GM19463 (cell line): ENCODE data around the gene ZBBX.

Experiments
- ATAC-seq: cut with Tn5 transposase; IDR thresholded peaks from one replicate; pipeline ENCODE4 v1.9.1; 2021; ENCODE audit warnings: mild to moderate bottlenecking, moderate library complexity; ENCODE audit not compliant: unreplicated experiment

The ZBBX gene

DNA sequence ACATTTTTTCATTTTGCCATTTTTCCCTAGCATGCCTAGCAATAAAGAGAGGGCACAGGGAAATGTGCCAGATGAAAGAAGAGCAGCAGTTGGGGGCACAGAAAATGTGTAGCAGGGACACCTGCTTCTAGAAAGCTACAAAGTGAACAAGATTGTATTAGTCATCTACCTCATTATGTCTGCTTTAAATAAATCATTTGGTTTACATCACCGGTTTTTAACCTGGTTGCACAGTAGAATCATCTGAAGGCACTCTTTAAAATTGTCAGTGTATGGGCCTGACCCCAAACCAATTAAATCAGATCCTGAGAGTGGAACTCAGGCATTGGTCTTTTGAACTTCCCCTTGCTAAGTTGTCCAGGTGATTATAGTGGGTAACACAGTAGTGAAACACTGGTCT is 73.8 kb downstream of the ZBBX start:
- no peak for ATAC-seq

DNA sequence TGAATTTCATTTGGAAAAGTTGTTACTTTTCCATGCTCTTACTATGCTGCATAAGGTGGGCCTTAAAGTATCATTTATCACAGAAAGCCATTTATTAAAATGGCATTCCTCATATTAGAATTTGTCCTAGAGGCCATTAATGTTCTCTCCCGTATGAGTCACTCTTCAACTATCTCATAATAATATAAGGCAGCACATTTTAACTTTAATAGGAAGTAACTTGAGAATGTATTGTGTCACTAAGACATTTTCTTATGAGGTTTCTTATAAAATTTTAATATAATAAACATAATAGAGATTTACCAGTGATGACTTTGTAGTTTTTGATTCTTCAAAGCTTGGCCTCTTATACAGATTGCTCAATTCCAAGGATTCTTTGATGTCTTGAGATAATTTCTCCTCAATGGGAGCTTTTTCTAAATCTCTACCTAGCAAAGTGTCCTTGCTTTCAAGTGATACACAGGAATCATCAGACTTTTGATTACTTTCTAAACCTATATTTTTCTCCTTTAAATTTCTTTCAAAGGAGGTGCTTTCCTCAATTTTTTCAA is 74.7 kb downstream of the ZBBX start:
- ATAC-seq = no peak

DNA sequence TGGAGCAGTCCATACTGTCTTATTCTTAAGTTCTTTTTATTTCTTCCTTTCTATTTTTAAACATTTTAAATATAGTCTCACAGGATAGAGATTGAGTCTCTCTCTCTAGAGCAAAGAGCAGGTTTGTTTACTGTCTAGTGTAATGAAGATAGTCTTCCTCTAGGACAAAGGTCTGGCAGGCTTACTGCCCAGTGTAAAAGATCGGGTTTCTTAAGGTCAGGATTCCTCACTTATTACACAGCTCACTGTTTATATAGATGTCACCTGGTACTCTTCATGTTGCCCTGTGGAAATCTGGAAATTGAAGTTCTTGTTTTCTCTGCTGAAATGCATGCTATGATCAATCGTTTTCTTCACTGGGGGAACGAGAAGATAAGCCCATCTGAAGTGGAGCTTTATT is 76.0 kb downstream of the ZBBX start:
- ATAC-seq = no peak

DNA sequence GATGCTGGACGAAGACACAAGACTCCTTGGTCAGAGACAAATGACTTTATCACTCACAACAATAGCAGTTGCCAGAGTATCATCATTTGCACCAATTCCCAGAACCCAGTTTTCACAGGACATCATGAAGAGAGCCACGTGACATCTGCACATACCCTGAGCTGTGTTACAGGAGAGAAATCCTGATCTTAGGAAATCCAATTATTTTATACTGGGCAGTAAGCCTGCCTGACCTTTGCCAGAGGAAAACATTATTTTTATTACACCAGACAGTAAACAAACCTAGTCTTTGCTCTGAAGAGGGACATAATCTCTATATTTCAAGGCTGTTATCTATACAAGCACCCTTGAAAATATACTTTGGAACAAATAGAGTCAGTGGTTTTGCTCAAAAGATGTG is 77.4 kb downstream of the ZBBX start:
- no peak for ATAC-seq

DNA sequence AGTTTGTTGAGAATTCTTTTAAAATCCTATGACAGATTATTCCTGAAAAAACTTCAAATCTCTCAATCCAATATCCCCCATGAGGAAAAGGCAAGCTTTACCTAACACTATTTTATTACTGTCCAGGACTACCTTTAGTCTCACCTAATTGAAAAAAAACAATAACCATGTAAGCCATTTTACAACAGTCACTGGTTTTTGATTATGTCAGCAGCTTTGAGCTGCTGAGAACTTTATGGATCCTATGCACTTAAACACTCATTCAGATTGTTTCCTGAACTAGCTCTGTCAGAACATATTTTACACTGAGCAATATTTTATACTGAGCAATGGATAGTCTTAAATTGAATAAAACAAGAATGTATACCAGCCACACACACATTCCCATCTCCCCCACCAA is 79.9 kb downstream of the ZBBX start:
- no peak for ATAC-seq

DNA sequence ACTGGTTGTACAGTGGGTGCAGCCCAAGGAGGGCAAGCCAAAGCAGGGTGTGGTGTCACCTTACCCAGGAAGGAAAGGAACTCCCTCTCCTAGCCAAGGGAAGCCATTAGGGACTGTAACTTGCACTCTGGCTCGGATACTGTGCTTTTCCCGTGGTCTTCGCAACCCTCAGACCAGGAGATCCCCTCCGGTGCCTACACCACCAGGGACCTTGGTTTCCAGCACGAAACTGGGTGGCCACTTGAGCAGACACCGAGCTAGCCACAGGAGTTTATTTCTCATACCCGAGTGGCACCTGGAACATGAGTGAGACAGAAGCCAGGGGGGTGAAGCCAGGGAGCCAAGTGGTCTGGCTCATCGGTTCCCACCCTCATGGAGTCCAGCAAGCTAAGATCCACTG is 90.7 kb downstream of the ZBBX start:
- no peak for ATAC-seq

DNA sequence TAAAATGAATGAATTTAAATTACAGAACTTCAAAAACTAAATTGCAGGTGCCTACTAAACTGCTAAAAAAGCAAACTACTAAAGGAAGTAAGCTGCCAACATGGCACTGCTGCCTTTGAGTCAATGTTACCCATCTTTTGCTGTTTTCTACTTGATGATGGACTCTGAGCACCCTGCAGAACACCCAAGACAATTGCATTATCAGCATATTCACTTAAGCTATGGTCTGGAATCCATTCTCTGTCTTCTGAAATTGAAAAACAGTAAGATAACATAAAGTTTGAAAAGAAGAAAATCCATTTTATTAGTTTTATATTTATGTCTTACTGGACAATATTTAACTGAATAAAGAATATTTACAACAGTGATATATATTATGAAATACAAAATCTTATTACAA is 91.4 kb downstream of the ZBBX start:
- ATAC-seq = no peak

DNA sequence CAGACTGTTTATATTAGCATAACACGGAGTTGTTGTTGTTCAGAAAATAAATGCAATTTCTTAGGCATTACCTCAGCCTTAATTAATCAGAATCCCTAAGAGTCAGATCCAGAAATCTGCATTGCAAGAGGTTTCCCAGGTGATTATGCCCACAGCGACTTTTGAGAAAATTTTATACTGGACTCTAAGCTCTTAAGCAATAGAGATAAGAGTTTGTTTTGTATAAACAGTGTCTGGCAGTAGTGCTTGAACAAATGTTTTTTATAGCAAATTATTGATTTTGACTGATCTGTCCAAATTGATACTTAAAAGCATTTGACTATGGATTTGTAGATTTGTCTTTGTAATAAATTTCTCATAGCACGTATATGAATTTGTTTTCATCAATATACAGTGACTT is 92.8 kb downstream of the ZBBX start:
- ATAC-seq = no peak

DNA sequence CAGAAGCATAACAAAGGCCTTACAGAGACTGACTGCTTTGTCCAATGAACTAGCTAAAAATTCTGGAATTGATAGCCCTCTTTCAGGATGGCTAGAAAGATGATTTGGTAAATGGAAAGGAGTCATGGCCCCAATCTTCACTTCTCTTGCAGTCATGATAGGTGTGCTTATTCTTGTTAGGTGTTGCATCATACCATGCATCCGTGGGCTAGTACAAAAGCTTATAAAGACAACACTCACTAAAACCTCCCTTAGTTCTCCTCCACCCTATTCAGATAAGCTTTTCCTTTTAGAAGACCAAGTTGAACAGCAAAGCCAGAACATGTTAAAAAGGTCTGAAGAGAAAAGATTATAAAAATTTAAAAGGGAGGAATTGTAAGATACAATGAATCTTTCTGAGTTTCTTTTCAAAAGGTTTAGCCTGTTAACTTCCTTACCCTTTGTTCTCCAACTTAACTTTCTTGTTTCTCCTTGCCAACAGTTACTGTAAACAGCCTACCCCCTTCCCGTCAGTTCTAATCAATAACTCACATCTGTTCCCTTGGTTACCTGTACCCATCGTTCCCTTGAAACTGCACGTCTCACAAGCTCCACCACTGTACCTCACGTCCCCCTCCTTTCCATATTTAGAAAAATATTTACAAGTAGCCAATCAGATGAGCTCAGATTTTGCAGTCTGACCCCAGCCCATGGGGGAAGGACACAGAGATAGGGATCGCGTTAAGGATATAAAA is 105.8 kb downstream of the ZBBX start:
- ATAC-seq = no peak

DNA sequence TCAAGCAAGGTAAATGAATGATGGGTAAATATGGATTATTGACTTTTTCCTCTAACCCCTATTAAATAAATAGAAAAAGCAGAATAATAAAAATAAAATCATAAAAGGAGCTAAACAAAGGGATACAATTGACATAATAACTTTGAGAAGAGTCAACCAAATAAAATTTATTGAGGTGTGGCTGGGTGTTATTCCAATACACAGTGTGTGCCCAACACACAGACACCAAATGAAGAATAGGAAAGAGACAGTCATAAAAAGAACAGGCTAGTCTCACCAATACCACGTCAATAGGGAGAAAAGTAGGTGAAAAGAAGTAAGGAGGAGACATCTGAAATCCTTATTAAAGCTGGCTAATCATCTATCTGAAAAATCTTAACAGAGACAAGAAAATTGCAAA is 127.1 kb downstream of the ZBBX start:
- ATAC-seq = no peak

DNA sequence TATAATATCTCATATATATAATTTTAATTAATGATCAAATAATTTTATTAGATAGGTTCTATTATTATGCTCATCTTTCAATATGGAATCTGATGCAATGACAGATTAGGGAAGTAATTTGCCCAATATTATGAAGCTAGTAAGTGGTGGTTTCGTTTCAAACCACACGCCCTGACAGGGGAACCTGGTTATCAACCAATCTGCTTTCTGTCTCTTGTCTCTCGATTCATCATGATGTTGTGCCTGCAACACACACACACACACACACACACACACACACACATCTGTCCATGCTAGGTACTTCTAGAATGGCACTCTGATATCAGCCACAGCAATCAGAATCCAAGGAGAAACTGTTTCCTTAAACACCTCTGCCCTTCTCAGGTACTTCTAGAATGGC is 128.4 kb downstream of the ZBBX start:
- no peak for ATAC-seq

DNA sequence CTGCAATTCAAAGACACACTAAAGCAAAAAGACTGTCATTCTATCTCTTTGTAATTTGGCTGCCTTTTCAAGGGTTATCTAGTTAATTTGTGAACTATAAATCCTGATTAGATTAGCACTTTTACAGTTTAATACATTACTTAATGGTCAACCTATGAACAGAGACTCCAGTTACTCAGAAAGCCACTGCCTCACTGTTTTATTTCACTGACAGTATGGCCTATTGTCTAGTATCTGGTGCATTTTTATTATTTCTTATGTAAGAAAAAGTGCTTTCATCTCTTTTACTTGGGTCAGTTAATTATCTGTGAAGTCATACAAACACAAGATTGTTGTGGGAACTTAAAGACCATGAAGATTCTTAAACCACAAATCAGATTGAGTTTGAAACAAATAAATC is 133.8 kb downstream of the ZBBX start:
- ATAC-seq = no peak

DNA sequence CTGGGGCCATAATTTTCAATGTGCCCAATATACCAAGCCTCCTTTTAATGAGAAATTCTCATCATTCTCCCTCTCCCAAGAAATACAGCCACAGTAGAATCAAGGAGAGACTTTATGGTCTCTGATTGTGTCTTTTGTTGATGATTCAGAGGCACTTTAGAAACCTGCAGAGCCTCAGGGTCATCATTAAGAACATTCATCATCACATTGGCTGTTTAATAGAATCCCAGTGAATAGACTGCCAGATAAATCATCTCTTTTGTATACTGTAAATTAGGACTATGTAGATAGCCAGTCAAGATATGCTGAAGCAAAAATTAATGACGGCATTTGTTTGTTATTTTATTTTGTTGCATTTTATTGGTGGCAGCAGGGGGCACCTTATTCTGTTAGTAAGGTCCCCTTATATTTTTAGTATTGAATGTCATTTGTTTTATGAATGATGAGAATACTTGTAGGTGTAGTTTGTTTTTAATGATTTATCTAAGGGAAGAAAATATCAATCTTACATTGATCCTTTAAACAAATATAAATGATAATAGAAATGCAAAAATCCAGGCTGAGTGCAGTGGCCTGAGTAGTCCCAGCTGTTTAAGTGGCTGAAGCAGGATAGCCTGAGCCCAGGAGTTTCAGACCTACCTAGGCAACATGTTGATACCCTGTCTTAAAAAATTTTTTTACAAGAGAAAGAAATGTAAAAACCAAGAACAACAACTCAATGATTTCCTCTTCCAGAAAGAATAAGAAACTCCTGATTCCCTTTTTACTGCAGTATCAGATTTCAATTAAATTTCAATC is 138.8 kb downstream of the ZBBX start:
- ATAC-seq = no peak

DNA sequence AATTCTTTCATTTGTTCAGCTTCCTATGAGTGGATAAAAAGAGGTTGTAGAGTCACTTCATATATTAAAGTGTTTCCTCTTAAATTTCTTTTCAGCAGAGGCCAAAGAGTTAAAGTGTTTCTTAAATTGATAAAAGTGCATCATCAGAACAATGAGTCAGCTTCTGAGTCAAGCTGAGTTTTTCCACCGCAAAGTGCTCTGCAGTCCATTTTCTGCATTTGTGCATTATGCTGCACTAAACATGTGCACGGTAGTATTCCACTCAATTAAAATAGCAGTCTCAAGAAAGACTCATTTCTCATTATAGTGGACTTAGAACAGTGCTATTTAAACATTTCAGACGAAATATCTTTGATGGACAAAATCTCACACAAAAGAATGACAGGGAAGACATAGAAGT is 152.0 kb downstream of the ZBBX start:
- ATAC-seq = no peak

DNA sequence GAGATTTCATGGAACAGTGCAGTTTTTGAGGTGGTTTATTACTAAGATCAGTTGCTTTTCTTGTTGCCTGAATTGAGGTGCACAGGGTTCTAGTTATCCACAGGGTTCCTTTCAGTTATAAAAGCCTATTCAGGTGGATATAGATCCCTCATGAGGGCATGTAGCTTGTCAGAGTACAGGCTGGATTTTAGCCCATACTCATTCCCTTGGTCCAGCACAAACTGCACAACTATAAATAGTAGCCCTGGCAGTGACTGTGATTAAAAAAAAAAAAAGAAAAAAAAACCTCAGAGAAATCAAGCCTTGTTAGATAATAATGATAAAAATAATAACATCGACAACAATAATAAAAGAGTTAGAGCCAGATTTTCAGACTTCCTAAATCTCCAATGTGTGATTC is 154.3 kb downstream of the ZBBX start:
- no peak for ATAC-seq

DNA sequence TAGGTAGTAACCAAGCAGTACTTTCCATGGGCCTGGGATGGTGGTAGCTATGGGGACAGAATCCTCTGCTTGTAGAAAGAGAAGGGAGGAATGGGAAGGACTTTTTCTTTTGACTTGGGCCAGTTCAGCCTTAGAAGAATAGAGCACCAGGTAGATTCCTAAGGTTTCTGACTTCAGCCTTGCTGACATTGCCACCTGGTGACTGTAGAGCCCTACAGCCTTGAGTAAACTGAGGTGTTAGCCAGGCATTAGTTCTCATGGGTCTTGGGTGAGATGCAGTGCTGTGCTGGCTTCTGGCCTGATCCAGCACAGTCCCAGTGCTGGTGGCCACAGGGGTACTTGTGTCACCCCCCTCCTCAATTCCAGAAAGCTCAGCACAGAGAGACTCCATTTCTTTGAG is 171.1 kb downstream of the ZBBX start:
- ATAC-seq = no peak

DNA sequence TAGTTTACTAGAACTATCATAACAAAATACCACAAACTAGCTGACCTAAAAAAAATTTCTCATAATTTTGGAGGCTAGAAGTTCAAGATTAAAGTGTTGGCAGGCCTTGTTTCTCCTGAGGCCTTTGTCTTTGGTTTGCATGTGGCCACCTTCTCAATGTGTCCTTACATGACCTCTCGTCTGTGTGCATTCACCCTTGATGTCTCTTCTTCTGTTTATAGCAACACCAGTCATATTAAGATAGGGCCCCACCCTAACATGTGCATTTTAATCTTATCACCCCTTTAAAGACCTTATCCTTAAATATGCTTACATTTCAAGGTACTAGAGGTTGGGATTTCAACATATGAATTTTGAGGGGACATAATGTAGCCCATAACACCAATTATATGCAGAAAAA is 177.0 kb downstream of the ZBBX start:
- no peak for ATAC-seq

DNA sequence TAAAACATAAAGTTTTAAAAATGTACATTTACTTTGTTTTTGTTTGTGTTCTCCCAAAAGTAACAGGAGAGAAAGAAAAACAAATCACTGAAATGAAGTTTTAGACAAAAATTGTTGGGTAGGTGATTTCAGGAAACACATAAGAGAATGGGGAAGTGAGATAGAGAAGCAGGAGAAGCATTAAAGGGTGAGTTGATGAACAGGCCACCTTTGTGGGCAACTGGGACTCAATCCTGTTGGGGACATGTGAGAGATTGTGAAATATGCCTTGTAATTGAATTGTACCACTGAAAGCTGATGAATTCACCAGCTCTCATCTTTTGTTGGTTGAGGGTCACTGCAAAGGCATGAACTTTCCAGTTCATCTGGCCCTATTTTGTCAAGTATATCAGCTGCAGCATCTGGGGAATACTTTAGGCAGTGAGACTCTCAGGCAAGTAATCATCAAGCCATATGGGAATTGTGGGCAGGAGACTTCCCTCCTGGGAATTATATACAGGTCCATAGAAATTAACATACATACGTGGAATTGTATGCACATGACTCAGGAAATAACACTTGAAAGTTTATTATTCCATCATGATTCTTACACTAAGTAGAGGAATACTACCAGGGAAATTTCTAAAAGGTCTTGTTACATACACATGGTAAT is 181.0 kb downstream of the ZBBX start:
- no peak for ATAC-seq
